Stomach smooth muscle (tissue), 2 donors: ENCODE results near the gene CHDH.

ENCODE experiments used
- H3K27ac ChIP-seq: one replicate; pipeline ENCODE4 v1.7.0; 2013; ENCODE audit warnings: mild to moderate bottlenecking, low read length, inconsistent platforms
- H3K27me3 ChIP-seq, 2 donors: one replicate each; pipeline ENCODE4 v1.7.0; 2013; ENCODE audit warnings: low read length in 2 of 2; ENCODE audit not compliant: insufficient read depth in 2 of 2, control insufficient read depth in 1 of 2
- H3K36me3 ChIP-seq, 2 donors: one replicate each; pipeline ENCODE4 v1.7.0; 2013; ENCODE audit warnings: low read length in 2 of 2; ENCODE audit not compliant: control insufficient read depth in 2 of 2, insufficient read depth in 2 of 2
- H3K4me1 ChIP-seq: one replicate; pipeline ENCODE4 v1.7.0; 2013; ENCODE audit warnings: low read length; ENCODE audit not compliant: control insufficient read depth, insufficient read depth
- H3K4me3 ChIP-seq, 2 donors: one replicate each; pipeline ENCODE4 v1.7.0; 2013; ENCODE audit warnings: low read length in 2 of 2
- H3K9ac ChIP-seq, 2 donors: one replicate each; pipeline ENCODE4 v1.7.0; 2013; ENCODE audit warnings: low read length in 2 of 2, mild to moderate bottlenecking in 1 of 2
- H3K9me3 ChIP-seq, 2 donors: one replicate each; pipeline ENCODE4 v1.7.0; 2013; ENCODE audit warnings: low read length in 2 of 2; ENCODE audit not compliant: control insufficient read depth in 2 of 2
- donor health status: healthy.
- donor health status: Pancreatic carcinoma.

Gene CHDH

GRCh38 chr3:53788038-53788437 lies 58.2 kb downstream of the CHDH start:
- no peaks in the 10 kb centered on the region for H3K36me3 ChIP-seq
- H3K4me3 ChIP-seq, result no peak overlapping the region
- H3K9ac ChIP-seq, result no peak overlapping the region
- H3K27ac ChIP-seq, result no peak overlapping the region
- no peaks in the 10 kb centered on the region for H3K9me3 ChIP-seq
- no peaks in the 10 kb centered on the region for H3K27me3 ChIP-seq
- H3K4me1 ChIP-seq, result no peaks in the 10 kb centered on the region

GRCh38 chr3:53787016-53787415 lies 59.2 kb downstream of the CHDH start:
- Histone ChIP-seq H3K36me3 (no peaks in the 10 kb centered on the region), H3K9ac (no peak overlapping the region), H3K4me3 (no peak overlapping the region), H3K4me1 (no peaks in the 10 kb centered on the region), H3K27ac (no peak overlapping the region), H3K9me3 (no peaks in the 10 kb centered on the region), H3K27me3 (no peaks in the 10 kb centered on the region)

GRCh38 chr3:53780806-53781205 lies 65.4 kb downstream of the CHDH start:
- no peaks in the 10 kb centered on the region for H3K9me3 ChIP-seq
- H3K27me3 ChIP-seq, result no peaks in the 10 kb centered on the region
- no peak overlapping the region for H3K4me3 ChIP-seq
- H3K27ac ChIP-seq, result no peak overlapping the region
- no peak overlapping the region for H3K9ac ChIP-seq
- H3K36me3 ChIP-seq, result no peaks in the 10 kb centered on the region
- no peaks in the 10 kb centered on the region for H3K4me1 ChIP-seq

- no peaks in the 10 kb centered on the region for H3K36me3 ChIP-seq
- no peaks in the 10 kb centered on the region for H3K9me3 ChIP-seq
Measured at GRCh38 chr3:53780171-53780570, 66.0 kb downstream of the CHDH start.

GRCh38 chr3:53778153-53778552 lies 68.1 kb downstream of the CHDH start:
- Histone ChIP-seq H3K9ac (no peak overlapping the region), H3K4me3 (no peak overlapping the region), H3K9me3 (no peaks in the 10 kb centered on the region), H3K27me3 (no peaks in the 10 kb centered on the region), H3K4me1 (no peaks in the 10 kb centered on the region), H3K27ac (no peak overlapping the region), H3K36me3 (no peaks in the 10 kb centered on the region)

More at GRCh38 chr3:53780171-53780570, 66.0 kb downstream of the CHDH start:
- H3K27me3 ChIP-seq, result no peaks in the 10 kb centered on the region
- no peak overlapping the region for H3K4me3 ChIP-seq
- H3K27ac ChIP-seq, result no peak overlapping the region
- H3K4me1 ChIP-seq, result no peaks in the 10 kb centered on the region
- no peak overlapping the region for H3K9ac ChIP-seq

- H3K9ac ChIP-seq, result no peak overlapping the region
- no peak overlapping the region for H3K27ac ChIP-seq
- no peaks in the 10 kb centered on the region for H3K36me3 ChIP-seq
- no peaks in the 10 kb centered on the region for H3K4me1 ChIP-seq
- no peak overlapping the region for H3K4me3 ChIP-seq
- H3K9me3 ChIP-seq, result no peaks in the 10 kb centered on the region
- no peaks in the 10 kb centered on the region for H3K27me3 ChIP-seq
Measured at GRCh38 chr3:53777468-53777867, 68.8 kb downstream of the CHDH start.

- H3K27ac ChIP-seq, result no peak overlapping the region
- H3K27me3 ChIP-seq, result no peaks in the 10 kb centered on the region
- H3K9ac ChIP-seq, result no peak overlapping the region
Measured at GRCh38 chr3:53776494-53777101, 69.6 kb downstream of the CHDH start.

GRCh38 chr3:53775834-53776251 lies 70.4 kb downstream of the CHDH start:
- H3K9ac ChIP-seq, result no peak overlapping the region
- H3K4me3 ChIP-seq, result no peak overlapping the region
- no peaks in the 10 kb centered on the region for H3K9me3 ChIP-seq
- no peak overlapping the region for H3K27ac ChIP-seq
- H3K4me1 ChIP-seq, result no peaks in the 10 kb centered on the region
- no peaks in the 10 kb centered on the region for H3K27me3 ChIP-seq
- H3K36me3 ChIP-seq, result no peaks in the 10 kb centered on the region

More at GRCh38 chr3:53776494-53777101, 69.6 kb downstream of the CHDH start:
- no peaks in the 10 kb centered on the region for H3K36me3 ChIP-seq
- H3K4me3 ChIP-seq, result no peak overlapping the region
- H3K9me3 ChIP-seq, result no peaks in the 10 kb centered on the region
- no peaks in the 10 kb centered on the region for H3K4me1 ChIP-seq

- H3K4me1 ChIP-seq, result no peaks in the 10 kb centered on the region
- H3K36me3 ChIP-seq, result no peaks in the 10 kb centered on the region
- H3K27ac ChIP-seq, result no peak overlapping the region
- H3K27me3 ChIP-seq, result no peaks in the 10 kb centered on the region
- H3K9me3 ChIP-seq, result no peaks in the 10 kb centered on the region
- no peak overlapping the region for H3K9ac ChIP-seq
- H3K4me3 ChIP-seq, result no peak overlapping the region
Measured at GRCh38 chr3:53775018-53775417, 71.2 kb downstream of the CHDH start.

GRCh38 chr3:53774414-53774813 lies 71.8 kb downstream of the CHDH start:
- no peaks in the 10 kb centered on the region for H3K9me3 ChIP-seq
- no peaks in the 10 kb centered on the region for H3K4me1 ChIP-seq
- H3K27me3 ChIP-seq, result no peaks in the 10 kb centered on the region
- no peaks in the 10 kb centered on the region for H3K36me3 ChIP-seq
- H3K4me3 ChIP-seq, result no peak overlapping the region
- no peak overlapping the region for H3K27ac ChIP-seq
- H3K9ac ChIP-seq, result no peak overlapping the region

- no peaks in the 10 kb centered on the region for H3K36me3 ChIP-seq
- no peak overlapping the region for H3K9ac ChIP-seq
- no peaks in the 10 kb centered on the region for H3K9me3 ChIP-seq
- no peak overlapping the region for H3K27ac ChIP-seq
- no peak overlapping the region for H3K4me3 ChIP-seq
- no peaks in the 10 kb centered on the region for H3K27me3 ChIP-seq
- no peaks in the 10 kb centered on the region for H3K4me1 ChIP-seq
Measured at GRCh38 chr3:53773611-53774368, 72.4 kb downstream of the CHDH start.
